Activated T-helper 17 cell treated with anti-CD3 and anti-CD28 coated beads, Interleukin-2, amount 50 U/mL, for 72 hours (primary cell): ENCODE measurements around the gene DPP7. TPM values are rescaled to one million over a fixed set of nuclear protein-coding genes. Genes with fewer than 3 reads are reported as not detected.
"Not testable (repeated sequence)": the region's sequence is repeated elsewhere in the genome, so short reads cannot be mapped to it uniquely, and the experiment has no call there.

ENCODE experiments used
- ATAC-seq: fragments of 150-1000 bp; cut with Tn5 transposase; replicated peaks from 2 replicates; pipeline ENCODE4 v1.10.0; 2021; ENCODE audit warnings: mild to moderate bottlenecking, moderate library complexity
- H3K27ac Mint-ChIP-seq: one replicate; pipeline ENCODE4 v1.8.0; 2022; ENCODE audit warnings: mixed read lengths
- H3K27me3 Mint-ChIP-seq: one replicate; pipeline ENCODE4 v1.8.0; 2022; ENCODE audit warnings: mixed read lengths
- H3K36me3 Mint-ChIP-seq: one replicate; pipeline ENCODE4 v1.8.0; 2022; ENCODE audit warnings: low read depth, mild to moderate bottlenecking, mixed read lengths
- H3K4me1 Mint-ChIP-seq: one replicate; pipeline ENCODE4 v1.8.0; 2022; ENCODE audit warnings: mixed read lengths
- H3K4me3 Mint-ChIP-seq: one replicate; pipeline ENCODE4 v1.8.0; 2022; ENCODE audit warnings: mild to moderate bottlenecking, mixed read lengths
- H3K9me3 Mint-ChIP-seq: one replicate; pipeline ENCODE4 v1.8.0; 2022; ENCODE audit warnings: mixed read lengths
- total RNA-seq, 2 donors: library from RNA; stranded (reverse); gene quantifications; one replicate each; pipeline ENCODE4 v1.2.3, GENCODE V29; 2022

Gene DPP7
- total RNA-seq, 2 donors from 2014 or later = 219 to 255 TPM

DNA sequence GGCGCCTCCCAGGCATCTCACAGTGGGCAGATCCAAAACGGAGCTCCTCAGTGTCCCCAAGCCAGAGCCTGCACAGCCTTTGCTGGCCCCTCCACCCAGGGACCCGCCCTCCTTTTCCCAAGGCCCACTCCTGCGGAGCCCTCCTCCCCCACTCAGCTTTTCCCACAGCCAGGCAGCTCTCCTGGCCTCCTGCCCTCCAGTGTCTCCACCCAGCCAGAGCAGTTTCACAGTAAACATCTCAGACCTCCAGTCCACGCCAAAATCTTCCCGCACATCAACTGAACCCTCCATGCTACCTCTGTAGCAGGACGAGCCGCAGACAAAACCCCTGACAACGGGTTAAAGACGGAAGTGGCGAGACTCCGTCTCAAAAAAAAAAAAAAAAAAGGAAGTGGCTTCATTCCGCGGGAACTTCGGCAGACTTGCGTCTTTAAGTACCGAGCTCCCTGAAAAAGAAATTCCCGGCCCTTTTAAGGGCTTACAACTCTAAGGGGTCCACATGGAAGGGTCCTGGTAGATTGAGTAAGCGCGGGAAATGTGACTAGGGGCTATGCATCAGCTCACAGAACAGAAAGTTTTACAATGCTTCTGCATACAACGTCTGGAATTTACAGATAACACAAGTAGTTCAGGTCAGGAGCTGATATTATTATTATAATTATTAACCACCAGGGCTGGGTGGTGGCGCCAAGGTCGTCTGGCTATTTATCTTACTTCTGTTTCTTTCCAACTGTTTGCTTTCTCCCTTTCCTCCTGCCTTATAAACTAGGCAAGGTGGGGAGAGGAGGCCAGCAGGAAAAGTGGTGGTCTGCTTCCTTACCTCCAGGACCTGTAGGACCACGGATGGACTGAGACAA is 13.0 kb upstream of the DPP7 start:
- no peaks in the 10 kb centered on the region for H3K27me3 Mint-ChIP-seq

DNA sequence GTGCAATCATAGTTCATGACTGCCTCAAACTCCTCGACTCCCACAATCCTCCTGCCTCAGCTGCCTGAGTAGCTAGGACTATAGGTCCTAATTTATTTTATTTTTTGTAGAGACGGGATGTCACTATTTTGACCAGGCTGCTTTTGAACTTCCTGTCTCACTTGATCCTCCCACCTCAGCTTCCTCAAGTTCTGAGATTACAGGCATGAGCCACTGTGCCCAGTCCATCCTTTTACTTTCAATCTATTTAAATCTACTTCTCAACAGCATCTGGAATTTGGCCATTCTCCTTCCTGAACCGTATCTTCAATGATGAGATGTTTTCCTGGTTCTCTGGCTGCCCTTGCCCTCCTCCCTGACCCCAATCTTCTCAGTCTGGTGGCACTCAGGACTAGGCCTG is 12.3 kb upstream of the DPP7 start:
- Mint-ChIP-seq H3K27me3 (no peaks in the 10 kb centered on the region), H3K27ac (peak overlapping the region; percentile 98), H3K4me3 (peak overlapping the region; percentile 99), H3K4me1 (peaks cover 20% of the 10 kb centered on the region), H3K36me3 (peaks cover 18% of the 10 kb centered on the region), H3K9me3 (no peaks in the 10 kb centered on the region)
- no peak for ATAC-seq

More for the DNA sequence above, 13.0 kb upstream of the DPP7 start:
- H3K4me1 Mint-ChIP-seq = peaks cover 16% of the 10 kb centered on the region
- ATAC-seq = no peak
- H3K36me3 Mint-ChIP-seq = peaks cover 18% of the 10 kb centered on the region
- H3K4me3 Mint-ChIP-seq = peak overlapping the region; percentile 99
- peak overlapping the region; percentile 98 for H3K27ac Mint-ChIP-seq
- H3K9me3 Mint-ChIP-seq = no peaks in the 10 kb centered on the region

DNA sequence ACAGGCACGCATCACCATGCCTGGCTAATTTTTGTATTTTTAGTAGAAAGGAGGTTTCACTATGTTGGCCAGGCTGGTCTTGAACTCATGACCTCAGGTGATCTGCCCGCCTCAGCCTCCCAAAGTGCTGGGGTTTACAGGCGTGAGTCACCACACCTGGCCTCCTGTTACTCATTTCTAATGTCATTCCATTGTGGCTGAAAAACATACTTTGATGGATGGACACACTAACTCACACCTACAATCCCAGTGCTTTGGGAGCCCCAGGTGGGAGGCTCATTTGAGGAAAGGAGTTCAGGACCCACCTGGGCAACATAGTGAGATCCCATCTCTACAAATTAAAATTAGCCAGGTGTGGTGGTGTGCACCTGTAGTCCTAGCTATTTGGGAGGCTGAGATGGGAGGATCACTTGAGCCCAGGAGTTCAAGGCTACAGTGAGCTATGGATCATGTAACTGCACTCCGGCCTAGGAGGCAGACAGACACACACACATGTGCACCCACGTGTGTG is 9.5 kb upstream of the DPP7 start:
- not testable (repeated sequence) for H3K27me3 Mint-ChIP-seq, H3K27ac Mint-ChIP-seq, H3K4me3 Mint-ChIP-seq, ATAC-seq, H3K9me3 Mint-ChIP-seq
- peaks cover 18% of the 10 kb centered on the region for H3K36me3 Mint-ChIP-seq
- peaks cover 25% of the 10 kb centered on the region for H3K4me1 Mint-ChIP-seq

DNA sequence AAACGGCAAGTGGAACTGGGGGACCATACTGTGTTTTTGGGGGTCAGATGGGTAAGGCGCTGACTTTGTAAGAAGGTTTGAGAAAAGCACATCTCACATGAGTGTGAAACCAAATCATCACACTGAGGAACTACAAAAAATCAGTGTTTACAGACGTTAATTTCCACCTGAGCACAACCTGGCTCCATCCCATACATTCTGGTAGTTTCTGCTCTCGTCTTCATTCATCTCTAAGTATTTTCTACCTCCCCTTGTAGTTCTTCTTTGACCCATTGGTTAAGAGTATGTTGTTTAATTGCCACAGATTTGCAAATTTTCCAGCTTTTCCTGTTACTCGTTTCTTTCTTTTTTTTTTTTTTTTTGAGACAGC is 8.9 kb upstream of the DPP7 start:
- ATAC-seq = no peak
- Mint-ChIP-seq H3K27ac (no peak overlapping the region), H3K4me3 (no peak overlapping the region), H3K9me3 (no peaks in the 10 kb centered on the region), H3K27me3 (no peaks in the 10 kb centered on the region), H3K4me1 (peaks cover 23% of the 10 kb centered on the region), H3K36me3 (peaks cover 13% of the 10 kb centered on the region)

DNA sequence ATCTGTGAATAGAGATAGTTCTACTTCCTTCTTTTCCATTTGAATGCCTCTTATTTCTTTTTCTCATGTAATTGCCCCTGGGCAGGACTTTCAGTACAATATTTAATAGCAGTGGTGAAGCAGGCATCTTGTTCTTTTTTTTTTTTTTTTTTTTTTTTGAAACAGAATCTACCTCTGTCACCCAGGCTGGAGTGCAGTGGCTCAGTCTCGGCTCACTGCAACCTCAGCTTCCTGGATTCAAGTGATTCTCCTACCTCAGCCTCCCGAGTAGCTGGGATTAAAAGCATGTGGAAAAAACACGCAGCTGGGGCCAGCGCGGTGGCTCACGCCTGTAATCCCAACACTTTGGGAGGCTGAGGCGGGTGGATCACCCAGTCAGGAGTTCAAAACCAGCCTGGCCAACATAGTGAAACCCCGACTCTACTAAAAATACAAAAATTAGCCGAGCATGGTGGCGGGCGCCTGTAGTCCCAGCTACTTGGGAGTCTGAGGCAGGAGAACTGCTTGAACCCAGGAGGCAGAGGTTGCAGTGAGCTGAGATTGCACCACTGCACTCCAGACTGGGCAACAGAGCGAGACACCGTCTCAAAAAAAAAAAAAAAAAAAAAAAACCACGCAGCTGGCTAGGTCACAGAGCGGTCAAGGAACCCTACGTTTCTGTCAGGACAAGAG is 8.4 kb upstream of the DPP7 start:
- H3K36me3 Mint-ChIP-seq, H3K9me3 Mint-ChIP-seq, ATAC-seq, H3K27me3 Mint-ChIP-seq, H3K4me3 Mint-ChIP-seq, H3K27ac Mint-ChIP-seq: not testable (repeated sequence)
- H3K4me1 Mint-ChIP-seq = peaks cover 21% of the 10 kb centered on the region

DNA sequence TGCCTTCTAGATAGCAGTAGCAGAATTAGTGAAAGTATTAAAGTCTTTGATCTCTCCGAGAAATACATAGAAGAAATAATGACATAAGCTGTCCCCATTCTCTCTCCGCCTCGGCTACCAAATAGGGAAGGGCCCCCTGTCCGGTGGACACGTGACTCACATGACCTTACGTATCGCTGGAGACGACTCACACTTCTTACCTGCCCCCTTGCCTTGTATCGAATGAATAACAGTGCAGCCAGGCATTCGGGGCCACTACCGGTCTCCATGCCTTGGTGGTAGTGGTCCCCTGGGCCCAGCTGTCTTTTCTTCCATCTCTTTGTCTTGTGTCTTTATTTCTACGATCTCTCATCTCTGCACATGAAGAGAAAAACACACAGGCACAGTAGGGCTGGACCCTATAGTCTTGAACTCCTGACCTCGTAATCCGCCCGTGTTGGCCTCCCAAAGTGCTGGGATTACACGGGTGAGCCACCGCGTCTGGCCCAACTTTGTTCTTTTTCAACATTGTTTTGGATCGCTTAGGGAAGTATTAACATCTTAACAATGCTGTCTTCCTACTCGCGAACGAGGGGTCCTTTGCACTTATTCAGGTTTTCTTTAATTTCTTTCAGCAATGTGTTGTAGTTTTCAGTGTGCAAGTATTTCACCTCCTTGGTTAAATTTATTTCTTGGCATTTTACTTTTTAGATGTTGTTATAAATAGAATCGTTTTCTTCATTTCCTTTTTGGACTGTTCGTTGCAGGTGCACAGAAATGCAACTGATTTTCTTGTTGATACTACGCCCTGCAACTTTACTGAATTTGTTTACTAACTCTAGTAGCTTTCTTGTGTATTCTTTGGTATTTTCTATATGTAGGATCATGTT is 7.6 kb upstream of the DPP7 start:
- H3K4me3 Mint-ChIP-seq = peak overlapping the region; percentile 4
- not testable (repeated sequence) for H3K27me3 Mint-ChIP-seq, H3K9me3 Mint-ChIP-seq, H3K36me3 Mint-ChIP-seq, ATAC-seq, H3K27ac Mint-ChIP-seq
- H3K4me1 Mint-ChIP-seq = peaks cover 16% of the 10 kb centered on the region

DNA sequence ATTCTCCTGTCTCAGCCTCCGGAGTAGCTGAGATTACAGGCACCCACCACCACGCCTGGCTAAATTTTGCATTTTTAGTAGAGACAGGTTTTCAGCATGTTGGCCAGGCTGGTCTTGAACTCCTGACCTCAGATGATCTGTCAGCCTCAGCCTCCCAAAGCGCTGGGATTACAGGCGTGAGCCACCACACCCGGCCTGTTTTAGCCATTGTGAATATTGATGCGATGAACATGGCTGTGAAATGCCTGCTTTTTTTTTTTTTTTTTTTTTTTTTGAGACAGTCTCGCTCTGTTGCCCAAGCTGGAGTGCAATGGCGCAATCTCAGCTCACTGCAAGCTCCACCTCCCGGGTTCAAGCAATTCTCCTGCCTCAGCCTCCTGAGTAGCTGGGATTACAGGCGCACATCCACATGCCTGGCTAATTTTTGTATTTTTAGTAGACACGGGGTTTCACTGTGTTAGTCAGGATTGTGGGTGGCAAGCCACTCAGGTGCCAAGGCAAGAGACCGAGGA is 3.6 kb upstream of the DPP7 start:
- H3K36me3 Mint-ChIP-seq = not testable (repeated sequence)

DNA sequence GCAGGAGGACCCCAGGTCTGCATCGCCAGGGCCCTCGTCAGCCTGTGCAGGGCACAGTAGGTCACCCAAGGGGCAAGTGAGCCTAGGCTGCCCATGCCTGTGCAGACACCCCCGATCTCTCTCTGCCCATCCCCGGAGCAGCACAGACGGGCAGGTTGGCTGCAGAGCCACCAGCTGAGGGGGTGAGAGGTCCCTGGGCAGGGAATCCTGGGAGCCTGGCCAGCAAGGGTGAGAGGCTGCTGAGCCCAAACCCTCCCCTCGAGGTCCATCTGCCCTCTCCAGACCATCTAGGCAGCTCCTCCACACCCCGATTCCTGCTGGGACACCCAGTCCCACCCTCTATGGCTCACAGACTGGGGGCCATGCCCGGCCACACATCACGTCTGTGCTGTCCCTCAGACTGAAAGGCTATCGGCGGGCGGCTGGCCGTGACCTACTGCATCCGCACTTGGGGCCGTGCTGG is 2.8 kb upstream of the DPP7 start:
- Mint-ChIP-seq H3K9me3 (no peaks in the 10 kb centered on the region), H3K27me3 (no peaks in the 10 kb centered on the region), H3K4me1 (peaks cover 11% of the 10 kb centered on the region), H3K27ac (no peak overlapping the region), H3K4me3 (no peak overlapping the region), H3K36me3 (peaks cover 9% of the 10 kb centered on the region)
- ATAC-seq = no peak

More for the DNA sequence above, 3.6 kb upstream of the DPP7 start:
- H3K4me1 Mint-ChIP-seq = peaks cover 11% of the 10 kb centered on the region
- not testable (repeated sequence) for ATAC-seq, H3K27me3 Mint-ChIP-seq, H3K27ac Mint-ChIP-seq, H3K9me3 Mint-ChIP-seq, H3K4me3 Mint-ChIP-seq

DNA sequence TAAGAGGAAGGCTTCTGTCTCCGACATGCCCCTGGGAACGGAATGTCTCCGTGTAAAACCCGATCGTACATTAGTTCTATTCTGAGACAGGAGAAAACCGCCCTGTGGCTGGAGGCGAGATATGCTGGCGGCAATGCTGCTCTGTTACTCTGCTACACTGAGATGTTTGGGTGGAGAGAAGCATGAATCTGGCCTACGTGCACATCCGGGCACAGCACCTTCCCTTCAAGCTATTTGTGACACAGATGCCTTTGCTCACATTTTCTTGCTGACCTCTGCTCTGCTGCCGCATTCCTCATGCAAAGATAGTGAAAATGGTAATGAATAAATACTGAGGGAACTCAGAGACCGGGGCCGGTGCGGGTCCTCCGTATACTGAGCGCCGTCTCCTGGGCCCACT is 2.2 kb upstream of the DPP7 start:
- Mint-ChIP-seq H3K27ac (no peak overlapping the region), H3K4me3 (no peak overlapping the region), H3K36me3 (peaks cover 12% of the 10 kb centered on the region), H3K4me1 (peaks cover 6% of the 10 kb centered on the region), H3K27me3 (no peaks in the 10 kb centered on the region), H3K9me3 (no peaks in the 10 kb centered on the region)
- ATAC-seq = no peak

DNA sequence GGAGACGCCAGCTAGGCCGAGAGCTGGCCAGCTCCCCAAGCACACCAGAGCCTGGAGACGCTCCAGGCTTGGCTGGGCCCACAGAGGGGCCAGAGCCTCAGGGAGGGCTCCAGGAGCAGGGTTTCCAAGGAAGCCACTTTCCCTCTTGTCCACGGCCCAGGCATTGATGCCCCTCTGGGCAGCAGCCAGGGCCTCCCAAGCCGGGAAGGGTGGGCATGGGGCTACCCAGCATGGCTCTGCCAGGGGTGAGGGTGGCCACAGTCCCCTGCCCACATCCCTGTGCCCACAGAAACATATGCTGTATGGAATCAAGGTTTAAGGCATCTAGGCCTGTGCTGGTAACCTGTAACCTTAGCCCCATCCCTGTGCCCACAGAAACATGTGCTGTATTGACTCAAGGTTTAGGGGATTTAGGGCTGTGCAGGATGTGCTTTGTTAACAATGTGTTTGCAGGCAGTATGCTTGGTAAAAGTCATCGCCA is 1.5 kb upstream of the DPP7 start:
- Mint-ChIP-seq H3K4me1 (peaks cover 6% of the 10 kb centered on the region), H3K4me3 (no peak overlapping the region), H3K27ac (no peak overlapping the region), H3K36me3 (peaks cover 19% of the 10 kb centered on the region), H3K9me3 (no peaks in the 10 kb centered on the region), H3K27me3 (no peaks in the 10 kb centered on the region)
- no peak for ATAC-seq

DNA sequence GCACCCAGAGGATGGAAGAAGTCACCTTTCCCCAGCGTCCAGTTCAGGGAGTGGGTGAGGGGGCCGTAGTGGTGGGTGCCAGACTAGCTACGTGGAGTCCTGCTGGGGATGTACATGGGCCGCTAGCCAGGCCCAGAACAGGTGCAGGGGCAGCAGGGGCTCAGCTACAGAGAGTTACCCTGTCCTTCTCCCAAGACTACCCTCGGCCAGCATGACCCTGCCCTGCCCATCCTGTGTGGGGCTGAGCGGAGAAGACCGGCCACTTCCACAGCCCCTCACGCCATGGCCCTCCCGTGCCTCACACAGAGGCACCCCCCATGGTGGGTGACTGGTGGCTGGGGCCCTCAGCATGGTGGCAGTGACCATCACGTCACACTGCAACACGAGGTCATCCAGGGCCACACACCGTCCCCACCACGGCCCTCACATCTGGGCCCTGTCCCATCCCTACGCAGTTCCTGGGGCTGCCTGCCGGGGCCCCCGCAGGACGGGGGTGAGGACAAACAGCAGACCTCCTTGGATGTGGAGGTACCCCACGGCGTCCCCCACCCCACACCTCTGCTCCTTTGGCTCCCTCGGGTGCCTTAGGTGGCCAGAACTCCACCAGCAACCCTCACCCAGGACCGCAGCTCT is 977 bp upstream of the DPP7 start:
- H3K27me3 Mint-ChIP-seq = no peaks in the 10 kb centered on the region
- no peak for ATAC-seq
- H3K4me1 Mint-ChIP-seq = peaks cover 6% of the 10 kb centered on the region
- H3K9me3 Mint-ChIP-seq = no peaks in the 10 kb centered on the region
- H3K4me3 Mint-ChIP-seq = peak overlapping the region; percentile 21
- peaks cover 24% of the 10 kb centered on the region for H3K36me3 Mint-ChIP-seq
- no peak overlapping the region for H3K27ac Mint-ChIP-seq

DNA sequence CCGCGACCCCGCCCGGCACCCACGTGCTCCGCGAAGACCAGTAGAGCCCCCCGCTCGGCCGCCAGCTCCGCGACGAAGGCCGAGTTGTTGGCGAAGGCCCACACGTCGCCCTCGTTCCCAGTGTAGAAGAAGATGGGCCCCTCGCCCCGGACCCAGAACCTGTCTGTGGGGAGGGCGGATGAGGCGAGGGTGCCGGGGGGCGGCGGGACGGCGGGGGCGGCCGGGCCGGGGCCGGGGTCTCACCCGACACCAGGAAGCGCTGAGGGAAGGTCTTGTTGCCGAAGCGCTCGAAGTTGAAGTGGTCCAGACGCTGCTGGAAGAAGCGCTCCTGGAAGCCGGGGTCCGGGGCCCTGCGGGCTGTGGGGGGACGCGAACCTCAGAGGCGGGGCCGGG is 317 bp downstream of the DPP7 start:
- Mint-ChIP-seq H3K4me1 (peaks cover 4% of the 10 kb centered on the region), H3K9me3 (no peaks in the 10 kb centered on the region), H3K27me3 (no peaks in the 10 kb centered on the region), H3K36me3 (peaks cover 33% of the 10 kb centered on the region), H3K27ac (no peak overlapping the region), H3K4me3 (peak overlapping the region; percentile 71)
- peak; percentile 28 for ATAC-seq

DNA sequence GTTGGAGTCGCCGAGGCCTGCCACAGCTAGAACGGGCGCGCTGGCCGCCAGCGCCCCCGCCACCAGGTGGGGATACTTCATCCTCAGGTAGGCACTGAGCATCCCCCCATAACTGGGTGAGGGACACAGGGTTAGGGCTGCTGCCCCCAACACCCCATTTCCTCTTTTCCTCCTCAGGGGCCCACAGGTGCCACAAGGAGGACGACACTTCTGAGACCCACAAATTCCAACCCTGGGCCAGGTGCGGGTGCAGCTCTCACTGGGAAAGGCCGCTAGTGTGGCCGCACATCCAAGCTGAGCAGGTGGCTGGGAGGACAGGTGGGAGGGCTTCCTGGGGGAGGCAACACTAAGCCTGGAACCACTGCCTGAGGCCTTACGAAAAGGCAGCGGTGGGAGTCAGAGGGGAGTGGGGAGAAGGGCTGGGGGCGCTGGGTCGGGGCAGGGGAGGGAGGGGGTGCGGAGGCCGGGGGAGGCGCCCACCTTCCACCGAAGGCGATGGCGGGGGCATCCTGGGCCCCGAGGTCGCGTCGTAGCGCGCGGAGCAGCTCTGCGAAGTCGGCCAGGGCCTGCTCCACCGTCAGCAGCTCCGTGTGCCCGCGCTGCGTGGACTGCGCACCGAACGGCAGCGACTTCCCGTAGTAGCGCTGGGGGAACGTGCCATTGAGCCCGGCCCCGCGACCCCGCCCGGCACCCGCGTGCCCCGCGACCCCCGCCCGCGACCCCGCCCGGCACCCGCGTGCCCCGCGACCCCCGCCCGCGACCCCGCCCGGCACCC is 961 bp downstream of the DPP7 start:
- Mint-ChIP-seq H3K9me3 (no peaks in the 10 kb centered on the region), H3K27me3 (no peaks in the 10 kb centered on the region), H3K4me3 (peak overlapping the region; percentile 71), H3K27ac (peak overlapping the region; percentile 38), H3K36me3 (peaks cover 39% of the 10 kb centered on the region), H3K4me1 (no peaks in the 10 kb centered on the region)
- peak; percentile 39 for ATAC-seq
